Fibroblast of skin of abdomen (primary cell): ENCODE measurements around the gene CLIC5.

Experiments used
- DNase-seq: peaks from one replicate; pipeline ENCODE4 v3.0.0-alpha.2; 2013

The CLIC5 gene

GRCh38 chr6:46035242-46035641 lies 19.6 kb upstream of the CLIC5 start:
- no peak for DNase-seq

DNA sequence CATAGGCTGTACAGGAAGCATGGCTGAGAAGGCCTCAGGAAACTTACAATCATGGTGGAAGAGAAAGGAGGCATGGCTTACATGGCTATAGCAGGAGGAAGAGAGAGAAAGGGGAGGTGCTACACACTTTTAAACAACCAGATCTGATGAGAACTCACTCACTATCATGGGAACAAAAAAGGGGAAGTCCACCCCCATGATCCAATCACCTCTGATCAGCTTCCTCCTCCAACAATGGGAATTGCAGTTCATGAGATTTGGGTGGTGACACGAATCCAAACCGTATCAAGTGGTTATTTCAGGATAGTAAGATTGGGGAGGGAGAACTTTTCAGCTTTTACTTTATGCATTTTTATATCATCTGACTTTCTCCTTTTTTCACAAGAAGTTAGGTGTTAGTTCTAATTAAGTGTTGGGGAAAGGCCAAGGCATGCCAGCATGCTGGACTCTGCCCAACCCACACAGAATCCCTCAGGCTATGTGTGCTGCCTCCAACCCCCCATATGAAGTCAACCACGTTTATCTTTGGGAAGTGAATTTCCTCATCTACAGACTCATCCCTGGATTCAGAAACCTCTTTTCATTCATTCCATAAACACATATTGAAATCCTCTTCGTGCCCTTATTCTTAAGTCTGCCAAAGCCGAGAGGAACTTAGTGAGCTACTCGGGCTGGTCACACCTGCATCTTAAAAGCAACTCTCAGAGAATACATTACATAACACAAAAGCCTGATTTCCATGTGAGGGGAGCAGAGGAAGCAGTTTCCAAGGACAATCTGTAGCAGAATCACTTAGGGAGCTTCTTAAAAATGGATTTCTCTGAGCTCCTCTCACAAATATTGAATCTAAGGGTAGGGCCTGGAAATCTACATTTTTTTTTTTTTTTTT lies 16.7 kb upstream of the CLIC5 start:
- no peak for DNase-seq

DNA sequence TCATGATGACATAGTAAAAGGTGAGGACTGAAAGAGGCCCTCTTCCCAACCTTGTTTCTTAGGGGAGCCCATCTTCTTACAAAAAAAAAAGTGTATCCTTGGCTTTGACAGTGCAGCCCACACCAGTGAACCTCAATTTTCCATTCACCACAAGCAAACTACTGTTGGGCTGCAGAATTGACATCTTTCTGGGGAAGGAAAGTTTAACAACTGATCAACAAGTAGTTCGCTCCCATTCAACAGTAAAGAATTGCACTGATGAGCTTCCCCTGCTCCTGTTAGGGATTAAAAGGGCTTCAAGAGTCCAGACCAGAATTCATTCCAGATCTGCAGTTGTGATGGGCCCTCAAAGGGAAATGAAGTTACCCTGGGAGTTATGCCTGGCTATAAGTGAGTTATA lies 13.9 kb upstream of the CLIC5 start:
- DNase-seq, result no peak

GRCh38 chr6:46026307-46026706 lies 10.6 kb upstream of the CLIC5 start:
- no peak for DNase-seq

DNA sequence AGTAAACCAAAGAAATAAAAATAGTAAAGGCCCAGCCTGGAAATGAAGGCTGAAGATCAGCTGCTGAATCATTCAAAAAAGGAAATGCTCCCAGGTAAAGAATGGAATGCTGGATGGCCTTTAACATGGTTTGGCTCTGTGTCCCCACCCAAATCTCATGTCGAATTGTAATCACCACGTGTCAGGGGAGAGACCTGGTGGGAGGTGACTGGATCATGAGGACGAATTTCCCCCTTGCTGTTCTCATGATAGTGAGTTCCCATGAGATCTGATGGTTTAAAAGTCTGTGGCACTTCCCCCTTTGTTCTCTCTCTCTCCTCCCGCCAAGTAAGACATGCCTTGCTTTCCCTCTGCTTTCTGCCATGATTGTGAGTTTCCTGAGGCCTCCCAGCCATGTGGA lies 9.9 kb upstream of the CLIC5 start:
- DNase-seq, result no peak

GRCh38 chr6:46024124-46024769 lies 8.6 kb upstream of the CLIC5 start:
- no peak for DNase-seq

GRCh38 chr6:46023216-46023915 lies 7.7 kb upstream of the CLIC5 start:
- DNase-seq, result no peak

DNA sequence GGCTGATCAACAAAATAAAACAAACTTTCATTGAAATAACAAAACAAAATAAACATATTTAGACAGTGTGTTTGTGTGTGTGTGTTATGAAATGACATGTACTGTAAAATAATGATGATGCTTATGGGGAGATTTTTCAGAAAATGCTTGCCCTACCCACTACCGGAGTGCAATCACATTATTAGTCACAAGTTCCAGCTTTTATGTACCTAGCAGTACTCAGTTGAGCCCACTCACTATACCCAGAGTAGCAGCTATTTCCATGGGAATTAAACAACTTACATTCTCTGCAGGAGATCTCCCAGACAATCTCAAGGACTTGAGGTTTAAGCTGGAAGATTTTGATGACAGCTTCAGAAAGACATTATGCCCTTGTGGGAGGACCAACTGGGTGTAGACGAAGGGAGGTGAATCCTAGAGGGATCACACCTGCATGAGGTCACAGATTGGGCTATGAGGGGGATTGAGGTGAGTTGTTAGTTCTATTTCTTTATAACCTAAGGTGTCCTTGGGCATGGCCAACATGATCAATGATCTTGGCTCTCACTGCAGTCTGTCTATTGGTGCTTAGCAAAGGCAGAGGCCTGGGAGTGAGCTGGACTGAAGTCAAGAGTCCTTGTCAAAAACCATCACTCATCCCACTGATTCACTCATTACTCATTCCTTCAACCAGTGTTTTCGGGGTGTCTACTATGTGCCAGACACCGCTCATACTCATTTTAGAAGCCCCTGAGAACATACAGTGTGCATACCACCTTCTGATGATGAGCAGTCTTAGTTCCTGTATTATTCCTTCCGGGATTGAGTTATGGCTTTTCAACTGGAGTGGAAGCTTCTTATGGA lies 6.7 kb upstream of the CLIC5 start:
- no peak for DNase-seq

- no peak for DNase-seq
Measured at GRCh38 chr6:46017726-46018125, 2.1 kb upstream of the CLIC5 start.

GRCh38 chr6:46016063-46016608 lies 476 bp upstream of the CLIC5 start:
- no peak for DNase-seq

DNA sequence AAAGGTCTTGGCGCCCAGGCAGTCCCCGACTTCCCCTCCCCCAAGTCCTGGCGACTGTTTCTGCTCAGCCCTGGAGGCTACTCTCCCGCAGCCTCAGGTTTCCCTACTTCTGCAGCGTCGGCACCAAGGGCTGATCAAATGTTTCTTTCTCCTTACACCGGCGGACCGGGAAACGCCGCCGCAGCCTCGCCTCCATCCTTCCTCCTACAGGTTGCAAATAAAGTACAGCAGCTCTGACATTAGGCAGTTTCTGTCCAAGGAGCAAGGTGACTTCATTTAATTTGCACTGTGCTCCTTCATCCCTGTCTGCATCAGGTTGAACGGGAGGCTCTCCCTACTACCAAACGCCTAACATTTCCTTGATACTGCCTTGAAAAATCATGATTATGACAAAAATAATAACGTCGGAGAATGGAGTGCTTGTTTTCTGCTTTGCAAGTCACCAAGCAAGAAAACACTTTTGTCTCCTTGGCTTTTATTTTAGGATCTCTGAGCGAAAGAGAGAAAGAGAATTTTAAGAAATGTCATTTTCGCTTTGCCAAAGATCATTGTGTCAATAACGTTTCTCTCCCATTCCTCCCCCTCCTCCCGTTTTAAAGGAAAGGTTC lies 1.0 kb downstream of the CLIC5 start:
- no peak for DNase-seq

DNA sequence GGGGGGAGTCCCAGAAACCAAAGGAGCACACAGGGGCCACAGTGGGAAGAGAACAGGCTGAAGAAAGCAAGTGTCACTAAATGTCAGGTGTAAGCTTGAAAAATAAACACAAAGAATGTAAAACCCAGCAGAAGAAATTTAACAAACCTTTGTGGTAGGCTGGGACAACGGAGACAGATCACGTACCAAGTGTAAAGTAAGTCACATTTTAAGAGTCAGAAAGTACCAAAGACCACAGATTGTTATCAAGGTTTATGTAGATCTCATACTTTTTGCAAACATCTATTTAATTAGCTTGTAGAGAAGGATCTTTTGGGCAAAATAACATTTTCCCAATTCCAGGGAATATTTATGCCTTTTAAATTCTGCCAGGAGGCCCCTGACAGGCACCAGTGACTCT lies 1.6 kb downstream of the CLIC5 start:
- DNase-seq, result no peak

GRCh38 chr6:46013639-46014038 lies 2.0 kb downstream of the CLIC5 start:
- DNase-seq, result no peak

GRCh38 chr6:46012834-46013233 lies 2.8 kb downstream of the CLIC5 start:
- DNase-seq, result no peak

DNA sequence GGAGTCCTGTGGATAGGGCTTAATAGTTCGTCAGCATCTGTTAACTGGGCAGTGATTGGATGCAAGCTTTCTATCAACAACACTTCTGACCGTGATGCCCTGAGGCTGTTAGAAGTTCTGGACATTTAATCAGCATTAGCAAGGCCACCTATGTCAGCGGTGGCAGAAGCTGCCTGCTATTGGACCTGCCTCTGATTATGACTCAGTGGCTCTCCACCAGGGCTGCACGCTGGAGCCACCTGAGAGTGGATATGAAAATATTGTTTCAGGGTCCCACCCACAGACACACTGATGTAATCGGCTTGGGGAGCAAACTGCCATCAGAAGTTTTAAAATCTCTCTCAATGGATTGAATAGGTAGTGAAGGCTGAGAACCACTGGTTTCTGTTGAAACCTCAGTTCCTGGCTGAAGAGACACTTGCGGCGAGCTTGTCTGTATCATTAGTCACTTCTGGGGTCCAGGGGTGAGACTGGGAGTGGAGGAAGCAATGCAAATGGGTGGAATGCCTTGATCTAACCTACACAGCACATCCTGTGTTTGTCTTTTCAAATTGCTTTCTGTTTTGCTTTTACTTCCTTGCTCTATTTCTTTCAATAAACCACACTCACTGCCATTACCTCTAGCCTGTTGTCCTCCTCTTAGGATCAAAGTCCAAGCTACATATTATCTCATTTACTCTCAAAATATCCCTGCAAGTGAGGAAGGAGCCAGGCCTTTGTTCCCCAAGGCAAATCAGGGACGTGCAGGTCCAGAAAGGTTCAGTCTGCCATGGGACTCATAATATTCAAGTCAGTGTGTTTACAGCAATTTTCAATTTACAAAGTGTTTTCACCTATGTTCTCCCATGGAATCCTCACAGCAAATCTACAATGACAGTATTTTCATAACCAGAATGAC lies 4.2 kb downstream of the CLIC5 start:
- DNase-seq, result no peak

- no peak for DNase-seq
Measured at GRCh38 chr6:46010771-46011170, 4.9 kb downstream of the CLIC5 start.

DNA sequence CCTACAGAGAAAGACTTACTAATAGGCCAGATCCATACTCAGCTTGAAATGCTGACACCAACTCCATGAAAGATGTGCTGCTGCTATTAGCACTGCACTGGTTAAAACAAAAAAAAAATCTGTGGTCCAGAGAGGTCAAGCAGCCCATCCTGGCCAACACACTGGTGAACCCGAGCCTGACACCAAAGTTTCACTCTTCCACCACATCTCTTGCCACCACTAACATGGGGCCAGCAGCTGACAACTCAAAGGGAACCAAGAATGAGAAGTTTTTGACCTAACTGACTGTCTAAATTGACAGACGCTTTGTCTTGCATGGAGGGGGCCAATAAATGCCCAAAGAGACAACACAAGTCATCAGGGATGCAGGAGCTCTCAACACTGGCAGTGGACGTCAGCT lies 5.4 kb downstream of the CLIC5 start:
- DNase-seq, result no peak

GRCh38 chr6:46002264-46002663 lies 13.4 kb downstream of the CLIC5 start:
- DNase-seq, result no peak

GRCh38 chr6:46000905-46001304 lies 14.8 kb downstream of the CLIC5 start:
- no peak for DNase-seq

DNA sequence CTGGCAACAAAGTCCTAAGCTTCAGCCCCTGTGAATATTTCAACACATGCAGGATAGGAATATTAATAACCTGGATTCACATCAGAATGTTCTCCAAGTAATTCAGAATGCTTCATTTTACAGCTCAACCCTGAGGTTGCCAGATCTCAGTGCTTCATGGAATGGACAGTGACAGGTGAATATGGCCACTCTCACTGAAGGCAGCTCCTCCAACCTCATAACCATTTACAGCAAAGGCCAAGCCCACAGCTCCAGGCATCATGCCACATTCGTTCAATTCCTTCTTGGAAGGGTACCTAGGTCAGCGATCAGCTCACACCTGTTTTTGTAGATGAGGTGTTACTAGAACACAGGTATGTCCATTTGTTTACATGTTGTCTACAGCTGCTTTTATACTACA lies 17.1 kb downstream of the CLIC5 start:
- no peak for DNase-seq
